Jurkat, Clone E6-1 (cell line): ENCODE data around the gene ABHD14A.

Source experiments
- DNase-seq: peaks from one replicate; pipeline ENCODE4 v3.0.0-alpha.2; 2011; ENCODE audit warnings: low read depth, low spot score
- H3K4me3 ChIP-seq: 2 replicates; pipeline ENCODE4 v1.5.1; 2011; ENCODE audit warnings: mild to moderate bottlenecking, low read length, control low read depth, moderate library complexity

The ABHD14A gene

GRCh38 chr3:51954105-51954504 lies 20.8 kb upstream of the ABHD14A start:
- no peak overlapping the region for H3K4me3 ChIP-seq
- no peak for DNase-seq

GRCh38 chr3:51954713-51955112 lies 20.2 kb upstream of the ABHD14A start:
- H3K4me3 ChIP-seq, result no peak overlapping the region
- no peak for DNase-seq

GRCh38 chr3:51955175-51955892 lies 19.5 kb upstream of the ABHD14A start, which contains the start of gene GPR62:
Gene GPR62, plus strand, starts transcription at chr3:51955381. Its CDS starts 272 bp downstream, at chr3:51955653.
- H3K4me3 ChIP-seq, result no peak within 1 kb of the TSS

GRCh38 chr3:51955893-51956770 lies 18.7 kb upstream of the ABHD14A start:
- no peak overlapping the region for H3K4me3 ChIP-seq
- DNase-seq, result no peak

More at GRCh38 chr3:51955175-51955892, 19.5 kb upstream of the ABHD14A start, which contains the start of gene GPR62:
- DNase-seq, result no peak

GRCh38 chr3:51957520-51958205 lies 17.2 kb upstream of the ABHD14A start:
- DNase-seq, result no peak
- H3K4me3 ChIP-seq, result no peak overlapping the region

- DNase-seq, result no peak
- no peak overlapping the region for H3K4me3 ChIP-seq
These were observed 16.0 kb upstream of the ABHD14A start for GRCh38 chr3:51958603-51959521.

- no peak overlapping the region for H3K4me3 ChIP-seq
- DNase-seq, result no peak
These were observed 15.2 kb upstream of the ABHD14A start for GRCh38 chr3:51959651-51960050.

GRCh38 chr3:51960386-51960785 lies 14.5 kb upstream of the ABHD14A start:
- H3K4me3 ChIP-seq, result no peak overlapping the region
- no peak for DNase-seq

GRCh38 chr3:51961011-51961410 lies 13.9 kb upstream of the ABHD14A start:
- H3K4me3 ChIP-seq, result no peak overlapping the region
- no peak for DNase-seq

GRCh38 chr3:51961602-51962569 lies 13.0 kb upstream of the ABHD14A start:
- no peak overlapping the region for H3K4me3 ChIP-seq
- no peak for DNase-seq

GRCh38 chr3:51962854-51963530 lies 11.9 kb upstream of the ABHD14A start:
- DNase-seq, result no peak

GRCh38 chr3:51963951-51964451 lies 10.9 kb upstream of the ABHD14A start:
- H3K4me3 ChIP-seq, result no peak overlapping the region
- DNase-seq, result no peak

More at GRCh38 chr3:51962854-51963530, 11.9 kb upstream of the ABHD14A start:
- H3K4me3 ChIP-seq, result no peak overlapping the region

- DNase-seq, result no peak
- H3K4me3 ChIP-seq, result no peak overlapping the region
These were observed 10.3 kb upstream of the ABHD14A start for GRCh38 chr3:51964521-51964920.

- H3K4me3 ChIP-seq, result no peak overlapping the region
- no peak for DNase-seq
These were observed 8.8 kb upstream of the ABHD14A start for GRCh38 chr3:51966016-51966415.

GRCh38 chr3:51966486-51966885 lies 8.4 kb upstream of the ABHD14A start:
- H3K4me3 ChIP-seq, result peak overlapping the region; percentile 57
- DNase-seq, result no peak

- DNase-seq, result no peak
- peak overlapping the region; percentile 57 for H3K4me3 ChIP-seq
These were observed 7.9 kb upstream of the ABHD14A start for GRCh38 chr3:51966922-51967383.
